ENCODE data around the gene ESF1.

The ESF1 gene

DNA sequence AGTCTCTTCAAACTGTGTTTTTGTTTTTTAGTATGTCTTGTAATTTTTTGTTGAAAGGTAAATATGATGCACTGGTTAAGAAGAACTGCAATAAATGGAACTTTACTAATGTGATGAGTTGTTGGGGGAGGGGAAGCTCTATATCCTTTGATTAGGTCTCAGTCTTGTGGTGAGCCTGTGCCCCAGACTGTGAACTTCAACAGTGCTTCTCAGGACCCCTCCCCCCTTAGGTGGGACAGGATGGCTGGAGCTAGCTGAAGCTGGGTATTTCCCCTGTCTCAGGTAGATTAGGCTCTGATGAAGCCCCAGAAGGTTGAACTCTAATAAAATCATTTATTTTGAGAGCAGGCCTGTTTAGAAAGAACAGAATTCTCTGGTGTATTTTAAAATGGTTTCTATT, 114.6 kb downstream of the ESF1 start:
- Histone ChIP-seq H3K14ac (ENCODE audit: low read length) (no peak overlapping the region), H4K91ac (ENCODE audit: low read depth, low read length) (no peak overlapping the region), H3K23ac (ENCODE audit: low read length) (no peak overlapping the region), H3K27me3 (ENCODE audit: insufficient read depth, low read length) (no peaks in the 10 kb centered on the region), H3K4ac (ENCODE audit: low read depth, low read length) (no peak overlapping the region), H3K79me1 (ENCODE audit: low read length) (no peaks in the 10 kb centered on the region), H4K8ac (ENCODE audit: low read depth, low read length) (no peak overlapping the region), H3K9ac (ENCODE audit: low read length) (no peak overlapping the region), H3K4me1 (ENCODE audit: control insufficient read depth in 1 of 2, insufficient read depth in 2 of 2, low read length in 2 of 2) (no peaks in the 10 kb centered on the region), H3K18ac (ENCODE audit: low read length) (no peak overlapping the region), H2AFZ (ENCODE audit: insufficient read depth, low read length, poor library complexity) (no peak overlapping the region), H2BK120ac (ENCODE audit: insufficient read depth, low read length, poor library complexity) (no peak overlapping the region), H2BK5ac (ENCODE audit: low read depth, low read length, poor library complexity) (no peak overlapping the region), H4K12ac (ENCODE audit: low read depth, low read length) (no peak overlapping the region), H3K4me3 (ENCODE audit: low read depth, low read length) (no peak overlapping the region), H3K4me2 (ENCODE audit: low read length) (no peak overlapping the region), H3K27ac (ENCODE audit: low read depth, low read length) (no peak overlapping the region), H2AK5ac (ENCODE audit: low read length) (no peak overlapping the region), H2BK12ac (ENCODE audit: low read length) (no peak overlapping the region), H3K36me3 (ENCODE audit: control insufficient read depth in 1 of 2, insufficient read depth in 2 of 2, low read length in 2 of 2) (no peaks in the 10 kb centered on the region), H3K9me3 (ENCODE audit: insufficient read depth, low read depth, low read length) (no peaks in the 10 kb centered on the region), H3K79me2 (ENCODE audit: control insufficient read depth, insufficient read depth, low read length, poor library complexity) (no peaks in the 10 kb centered on the region)
- DNase-seq, result no peak

DNA sequence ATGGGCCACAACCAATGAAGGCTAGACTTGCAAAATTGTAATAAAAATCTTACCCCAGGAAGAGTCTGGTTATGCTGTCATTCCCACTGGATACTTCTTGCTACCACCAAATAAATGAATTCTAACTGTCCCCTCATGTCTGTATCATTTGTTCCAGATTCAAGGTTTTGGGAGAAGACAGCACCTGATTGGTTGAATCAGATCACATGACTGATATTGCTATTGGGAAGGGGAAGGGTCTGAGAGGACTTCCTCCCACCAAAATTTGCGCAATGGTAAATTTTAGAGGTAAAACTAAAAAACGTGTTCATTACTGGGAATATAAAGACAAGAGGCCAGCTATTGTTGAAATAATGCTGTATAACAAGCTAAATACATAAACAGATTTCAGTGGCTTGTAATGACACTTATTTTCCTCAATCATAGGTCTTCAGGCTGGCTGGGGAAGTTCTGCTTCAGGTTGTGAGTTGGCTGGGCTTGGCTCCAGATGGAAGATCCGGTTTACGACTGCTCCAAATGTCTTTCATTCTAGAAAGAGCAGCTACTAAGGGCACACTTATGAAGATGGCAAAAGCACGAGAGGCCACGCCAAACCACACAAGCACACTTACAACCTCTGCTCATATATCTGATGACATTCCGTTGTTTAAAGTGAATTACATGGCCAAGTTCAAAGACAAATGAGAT, 118.9 kb downstream of the ESF1 start:
- H3K79me1 ChIP-seq (ENCODE audit: low read length), result no peaks in the 10 kb centered on the region
- H3K27ac ChIP-seq (ENCODE audit: low read depth, low read length), result no peak overlapping the region
- H2AFZ ChIP-seq (ENCODE audit: insufficient read depth, low read length, poor library complexity), result no peak overlapping the region
- no peak for DNase-seq
- no peak overlapping the region for H2BK12ac ChIP-seq (ENCODE audit: low read length)
- H3K9me3 ChIP-seq (ENCODE audit: insufficient read depth, low read depth, low read length), result no peaks in the 10 kb centered on the region
- H3K4ac ChIP-seq (ENCODE audit: low read depth, low read length), result no peak overlapping the region
- H3K23ac ChIP-seq (ENCODE audit: low read length), result no peak overlapping the region
- H3K9ac ChIP-seq (ENCODE audit: low read length), result no peak overlapping the region
- no peak overlapping the region for H3K14ac ChIP-seq (ENCODE audit: low read length)
- WGBS (ENCODE audit: extremely low coverage, insufficient coverage, insufficient read length), result no CpG with 5 or more reads among the region's 7 CpGs
- no peak overlapping the region for H3K4me2 ChIP-seq (ENCODE audit: low read length)
- H2BK5ac ChIP-seq (ENCODE audit: low read depth, low read length, poor library complexity), result no peak overlapping the region
- no peak overlapping the region for H3K18ac ChIP-seq (ENCODE audit: low read length)
- H3K36me3 ChIP-seq (ENCODE audit: control insufficient read depth in 1 of 2, insufficient read depth in 2 of 2, low read length in 2 of 2), result no peaks in the 10 kb centered on the region
- no peak overlapping the region for H4K12ac ChIP-seq (ENCODE audit: low read depth, low read length)
- H2AK5ac ChIP-seq (ENCODE audit: low read length), result no peak overlapping the region
- no peak overlapping the region for H3K4me3 ChIP-seq (ENCODE audit: low read depth, low read length)
- no peak overlapping the region for H4K8ac ChIP-seq (ENCODE audit: low read depth, low read length)
- no peaks in the 10 kb centered on the region for H3K27me3 ChIP-seq (ENCODE audit: insufficient read depth, low read length)
- no peak overlapping the region for H4K91ac ChIP-seq (ENCODE audit: low read depth, low read length)
- no peaks in the 10 kb centered on the region for H3K4me1 ChIP-seq (ENCODE audit: control insufficient read depth in 1 of 2, insufficient read depth in 2 of 2, low read length in 2 of 2)
- no peaks in the 10 kb centered on the region for H3K79me2 ChIP-seq (ENCODE audit: control insufficient read depth, insufficient read depth, low read length, poor library complexity)
- H2BK120ac ChIP-seq (ENCODE audit: insufficient read depth, low read length, poor library complexity), result no peak overlapping the region

Measured in trophoblast cell (in vitro differentiated cells and primary cell).